ENCODE data around the gene OGFR.

The OGFR gene

GRCh38 chr20:62861726-62862336 is 57.2 kb downstream of the OGFR start, which contains the start of gene TCFL5:
Gene TCFL5, minus strand, starts transcription at chr20:62861822. Its CDS starts 152 bp downstream, at chr20:62861670.
- DNase-seq (ENCODE audit: low read depth), result no peak
